Cerebellar nuclear complex (tissue), 1 donor: ENCODE measurements around the gene ACAD11.

ENCODE experiments used
- DNase-seq, 2 experiments: peaks; one replicate each; lab custom pipeline; 2025; lab: John Stamatoyannopoulos, UW

Gene ACAD11

GRCh38 chr3:132555306-132556035 lies 104.1 kb downstream of the ACAD11 start:
- DNase-seq = no peak

- no peak for DNase-seq
Measured at GRCh38 chr3:132554437-132554836, 105.2 kb downstream of the ACAD11 start.

DNA sequence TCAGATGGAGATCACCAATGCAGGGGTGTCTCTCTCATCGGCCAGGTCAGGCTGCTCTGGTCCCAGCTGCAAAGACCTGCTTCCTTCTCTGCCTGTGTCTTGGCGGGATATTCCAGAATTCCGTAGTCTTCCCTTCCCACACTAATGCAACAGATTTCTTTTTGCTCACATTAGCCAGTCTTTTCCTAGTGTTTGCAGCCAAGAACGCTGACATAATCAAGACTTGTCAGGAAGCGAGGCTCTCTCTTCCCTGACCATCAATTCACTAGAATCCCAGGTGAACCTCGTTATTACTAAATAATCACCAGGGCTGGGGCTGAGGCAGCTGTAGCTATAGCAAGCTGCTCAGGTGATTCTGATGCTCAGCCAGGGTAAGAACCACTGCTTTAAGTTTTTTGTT lies 105.8 kb downstream of the ACAD11 start:
- no peak for DNase-seq

DNA sequence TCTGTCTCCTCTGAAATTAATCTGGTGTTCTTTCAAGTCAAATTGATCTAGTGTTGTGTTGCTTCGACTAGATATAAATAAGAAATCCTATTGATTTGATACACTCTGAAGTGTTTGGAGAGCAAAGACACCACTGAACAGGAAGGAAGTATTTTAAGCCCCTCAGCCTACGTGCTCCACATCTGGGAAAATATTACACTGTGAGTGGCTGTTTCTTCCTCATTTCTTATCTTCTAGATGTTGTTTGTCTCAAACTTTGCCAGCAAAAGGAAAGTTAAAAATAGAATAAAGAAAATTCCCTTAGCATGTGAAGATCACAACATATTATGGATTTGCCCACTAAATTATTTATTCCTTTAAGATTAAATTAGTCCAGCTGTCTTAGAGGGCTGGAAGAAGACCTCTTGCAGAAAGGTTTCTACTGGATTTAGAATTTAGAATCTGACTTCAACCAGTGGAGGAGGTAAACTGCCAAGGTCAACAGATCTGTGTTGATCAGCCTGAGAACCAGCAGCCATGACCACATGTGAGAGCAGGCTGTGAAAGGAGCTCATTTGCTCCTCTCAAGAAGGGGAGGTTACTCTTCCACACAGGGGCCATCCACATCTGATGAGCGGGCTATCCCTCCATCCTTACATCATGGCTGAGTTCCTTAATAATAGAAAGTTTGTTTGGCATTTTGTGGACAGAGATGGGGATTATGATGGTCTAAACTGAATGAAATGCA lies 108.9 kb downstream of the ACAD11 start:
- DNase-seq = no peak

DNA sequence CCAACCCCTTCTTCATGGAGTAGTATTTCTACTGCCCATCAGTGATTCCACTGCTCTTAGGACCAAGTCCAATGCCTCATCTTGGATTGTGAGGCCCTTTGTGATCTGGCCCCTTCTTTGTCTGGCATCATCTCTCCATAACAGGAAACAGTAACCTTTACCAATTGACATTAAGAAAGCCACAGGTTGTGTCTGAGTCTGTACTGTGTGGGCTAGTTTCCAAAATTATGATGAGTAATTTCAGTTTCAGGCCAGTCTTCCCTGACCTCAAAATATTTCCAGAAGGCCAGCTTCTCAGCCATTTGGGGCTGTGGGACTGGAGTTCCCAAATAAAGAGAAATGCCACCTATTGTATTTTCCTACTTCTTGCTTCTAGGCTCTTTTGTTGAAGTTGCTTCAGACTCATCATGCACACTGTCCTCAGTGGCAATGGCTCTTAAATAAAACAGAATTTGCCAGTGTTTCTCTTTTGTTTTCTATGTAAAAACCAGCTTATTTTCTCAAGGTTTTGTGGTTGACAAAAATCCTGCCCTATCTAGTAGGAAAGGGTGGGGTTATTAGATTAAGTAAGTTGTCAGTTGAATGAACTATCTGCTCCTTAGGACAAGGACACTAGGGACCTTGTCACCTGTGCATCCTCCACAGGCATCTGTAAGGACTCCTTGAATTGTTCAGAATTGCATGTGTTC lies 109.6 kb downstream of the ACAD11 start:
- DNase-seq = no peak

DNA sequence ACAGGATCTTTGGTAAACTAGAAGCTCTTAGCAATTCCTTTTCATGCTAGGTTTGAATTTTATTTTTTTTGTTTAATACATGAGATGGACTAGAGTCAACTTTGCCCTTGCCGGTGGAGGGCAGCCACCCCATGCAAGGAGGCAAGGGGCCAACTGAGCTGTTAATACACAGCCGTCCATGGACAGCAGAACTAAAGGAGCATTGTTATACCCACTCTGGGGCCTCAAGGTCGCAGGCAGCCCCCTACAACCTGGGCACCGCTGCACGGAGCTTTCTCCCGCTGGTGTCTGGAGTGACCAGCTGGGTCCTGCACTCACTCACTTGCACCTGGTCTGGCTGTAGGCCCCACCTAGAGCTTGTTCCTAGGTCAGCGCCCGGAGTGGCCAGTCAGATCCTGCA lies 110.4 kb downstream of the ACAD11 start:
- no peak for DNase-seq

GRCh38 chr3:132545471-132545870 lies 114.1 kb downstream of the ACAD11 start:
- no peak for DNase-seq

- no peak for DNase-seq
Measured at GRCh38 chr3:132544130-132544529, 115.5 kb downstream of the ACAD11 start.

GRCh38 chr3:132543011-132543739 lies 116.4 kb downstream of the ACAD11 start:
- DNase-seq = no peak

DNA sequence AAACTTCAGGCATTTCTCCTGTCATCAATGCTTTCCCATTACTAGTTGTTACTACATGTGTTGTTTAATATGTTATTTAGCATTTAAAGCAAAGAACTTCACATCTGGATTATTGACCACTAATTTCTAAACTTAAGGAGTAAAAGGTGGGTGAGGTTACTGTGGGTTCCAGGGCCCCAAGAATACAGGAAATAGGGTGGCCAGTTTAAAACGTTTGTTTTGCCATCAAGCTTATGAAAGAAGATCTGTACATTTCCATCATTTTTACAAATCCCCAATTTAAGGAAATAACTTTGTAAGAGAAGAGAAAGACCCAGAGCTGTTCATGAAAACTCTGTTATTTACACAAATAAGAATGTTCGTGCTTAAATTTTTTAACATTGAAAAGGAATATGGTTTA lies 117.0 kb downstream of the ACAD11 start:
- no peak for DNase-seq

DNA sequence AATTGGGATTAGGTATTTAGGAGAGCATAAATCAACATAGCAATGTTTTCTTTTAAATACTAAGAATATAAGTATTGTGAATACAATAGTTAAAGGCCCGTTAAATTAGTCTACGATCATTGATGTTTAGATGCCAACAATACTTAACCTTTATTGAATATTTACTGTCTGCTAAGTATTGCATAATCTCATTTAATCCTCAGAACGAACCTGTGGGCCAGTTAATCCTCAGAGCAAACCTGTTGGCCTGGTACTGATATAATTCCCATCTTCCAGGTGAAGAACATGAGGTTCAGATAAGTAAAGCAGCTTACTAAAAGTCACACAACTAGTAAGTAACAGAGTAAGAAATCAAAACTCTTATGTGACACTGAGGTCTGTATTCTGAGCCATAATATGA lies 119.9 kb downstream of the ACAD11 start:
- DNase-seq = no peak

DNA sequence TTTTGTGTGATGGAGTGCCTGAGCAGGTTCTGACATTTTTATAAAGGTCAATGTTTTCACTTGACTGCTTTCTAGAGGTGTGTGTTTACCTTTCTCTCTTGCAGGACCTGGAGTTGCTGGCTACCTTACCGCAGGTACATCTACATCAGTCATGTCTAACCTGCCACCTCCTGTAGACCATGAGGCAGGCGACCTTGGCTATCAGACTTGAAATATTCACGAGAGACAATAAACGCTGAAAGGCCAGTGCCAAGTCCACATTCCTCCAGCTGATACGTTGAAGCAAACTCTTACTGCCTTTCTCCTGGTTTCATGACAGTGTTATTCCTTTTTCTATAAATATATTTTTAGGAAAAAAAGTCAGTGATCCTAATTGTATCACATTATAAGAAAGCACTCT lies 121.5 kb downstream of the ACAD11 start:
- no peak for DNase-seq

GRCh38 chr3:132537297-132537696 lies 122.3 kb downstream of the ACAD11 start:
- no peak for DNase-seq

DNA sequence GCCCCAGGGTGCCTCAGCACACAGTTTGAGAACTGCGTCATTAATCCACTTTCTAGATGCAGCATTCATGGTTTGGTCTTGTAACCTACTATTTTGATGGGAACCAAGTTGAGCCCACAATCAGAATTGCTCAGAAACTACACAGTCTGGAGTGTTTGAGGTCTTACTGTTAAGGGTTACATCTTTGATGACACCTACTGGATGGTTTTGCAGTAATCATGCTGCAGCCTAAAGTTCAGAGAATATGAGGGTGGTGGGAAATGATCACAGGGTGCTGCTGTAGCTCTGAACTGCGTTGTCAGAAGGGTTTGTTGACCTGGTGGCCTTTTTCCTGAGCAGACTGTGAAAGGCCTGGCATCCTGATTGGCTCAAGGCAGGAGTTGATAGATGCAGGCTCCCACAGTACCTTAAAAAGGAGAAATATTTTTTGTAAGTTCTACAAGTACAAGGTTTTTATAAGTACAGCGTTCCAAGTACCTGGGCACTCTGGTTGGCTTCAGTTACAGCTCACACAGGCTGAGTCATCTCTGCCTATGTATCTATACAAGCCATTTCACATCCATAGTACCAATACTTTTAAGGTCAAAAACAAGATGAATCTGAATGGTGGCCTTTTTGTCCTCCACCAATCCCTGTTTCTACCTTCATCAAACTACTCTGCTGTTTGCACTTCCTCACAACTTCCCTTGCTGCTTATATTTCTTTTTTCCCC lies 123.0 kb downstream of the ACAD11 start:
- no peak for DNase-seq

DNA sequence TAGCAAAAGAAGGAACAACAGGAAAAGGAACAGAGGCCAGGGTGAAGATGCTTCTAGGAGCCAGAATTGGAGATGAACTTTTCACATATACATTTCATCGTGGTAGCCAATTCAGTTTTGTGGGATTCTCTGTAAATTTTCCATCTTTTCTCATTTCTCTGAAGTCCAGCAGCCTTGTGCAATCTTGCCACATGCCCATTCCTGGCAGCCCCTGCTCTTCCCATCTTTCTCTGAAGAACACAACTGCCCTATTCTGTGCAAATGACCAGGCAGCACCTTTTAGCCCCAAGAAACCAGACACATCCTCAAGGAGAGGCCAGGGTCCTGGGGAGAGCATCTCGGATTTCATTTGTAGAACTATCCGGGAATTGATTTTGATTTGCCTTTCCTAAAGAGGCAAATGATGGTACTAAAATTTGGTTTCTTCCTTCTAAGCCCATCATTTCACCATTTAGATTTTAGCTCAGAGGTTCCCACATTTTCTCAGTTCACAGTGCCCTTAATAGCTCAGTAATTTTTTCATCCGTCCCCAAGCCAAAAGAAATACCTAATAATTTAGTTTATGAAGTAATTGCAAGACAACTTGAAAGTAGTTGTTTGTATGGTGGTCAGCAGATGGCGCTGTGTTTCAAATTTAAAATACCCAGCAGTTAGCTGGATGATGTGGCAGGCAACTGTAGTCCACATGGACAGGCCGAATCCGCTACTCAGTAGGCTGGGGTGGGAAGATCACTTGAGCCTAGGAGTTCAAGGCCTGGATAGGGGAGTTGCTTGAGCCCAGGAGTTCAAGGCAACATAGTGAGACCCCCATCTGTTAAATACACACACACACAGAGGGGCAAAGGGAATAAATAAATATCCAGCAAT lies 123.8 kb downstream of the ACAD11 start:
- DNase-seq = peak in 1 of 2 experiments; percentile 4

GRCh38 chr3:132530624-132531023 lies 129.0 kb downstream of the ACAD11 start:
- no peak for DNase-seq

DNA sequence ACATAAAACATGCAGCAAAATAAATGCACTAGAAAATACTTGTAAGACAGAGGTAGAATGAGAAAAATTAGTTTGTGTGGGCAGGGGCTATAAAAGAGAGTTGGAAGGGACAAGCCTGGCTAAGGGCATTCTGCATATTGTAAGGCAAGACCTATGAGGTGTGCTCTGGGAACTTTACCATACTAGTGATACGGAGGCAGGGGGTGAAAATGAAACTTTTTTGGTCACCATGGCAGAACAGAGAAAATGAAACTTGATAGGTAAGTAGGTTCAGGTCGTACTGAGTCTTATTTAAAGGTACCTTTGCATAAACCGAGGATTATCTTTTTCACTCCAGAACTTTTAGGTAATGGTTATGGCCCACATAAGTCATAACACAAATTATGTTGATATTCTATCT lies 137.3 kb downstream of the ACAD11 start:
- no peak for DNase-seq

DNA sequence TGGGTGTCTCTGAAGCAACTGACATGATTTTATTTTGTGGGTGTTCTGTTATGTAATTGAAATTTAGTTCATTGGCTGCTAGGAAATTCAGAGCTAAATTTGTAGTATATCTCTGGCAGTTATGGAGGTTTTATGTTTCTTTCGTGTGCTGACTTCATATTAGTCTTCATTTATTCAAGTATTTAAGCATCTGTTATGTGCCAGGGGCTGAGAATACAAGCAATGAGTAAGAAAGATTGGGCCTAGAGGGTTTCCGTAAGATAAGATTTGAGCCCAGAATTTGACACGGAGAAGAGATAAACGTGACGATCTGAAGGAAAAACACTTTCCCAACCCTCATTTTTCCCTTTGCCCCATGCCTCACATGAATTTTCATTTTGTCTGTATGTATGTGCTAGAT lies 137.7 kb downstream of the ACAD11 start:
- DNase-seq = no peak

DNA sequence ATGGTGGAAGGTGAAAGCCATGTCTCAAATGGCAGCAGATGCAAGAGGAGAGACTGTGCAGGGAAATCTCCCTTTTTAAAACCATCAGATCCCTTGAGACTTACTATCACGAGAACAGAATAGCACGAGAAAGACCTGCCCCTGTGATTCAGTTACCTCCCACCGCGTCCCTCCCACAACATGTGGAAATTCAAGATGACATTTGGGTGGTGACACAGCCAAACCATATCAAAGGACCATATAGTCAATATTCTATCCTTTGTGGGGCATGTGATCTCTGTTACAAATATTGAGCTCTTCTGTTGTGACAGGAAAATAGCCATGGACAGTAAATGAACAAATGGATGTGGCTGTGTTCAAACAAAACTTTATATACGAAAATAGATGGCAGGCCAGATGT lies 139.7 kb downstream of the ACAD11 start:
- no peak for DNase-seq

- DNase-seq = no peak
Measured at GRCh38 chr3:132517311-132517710, 142.3 kb downstream of the ACAD11 start.

- DNase-seq = no peak
Measured at GRCh38 chr3:132513057-132513456, 146.6 kb downstream of the ACAD11 start.
